CD4-positive, CD25-positive, alpha-beta regulatory T cell (primary cell): ENCODE data around the gene ANAPC7. TPM values are rescaled to one million over a fixed set of nuclear protein-coding genes. Genes with fewer than 3 reads are reported as not detected.
"Not testable (repeated sequence)": the region's sequence is repeated elsewhere in the genome, so short reads cannot be mapped to it uniquely, and the experiment has no call there.

ENCODE experiments used
- ATAC-seq, 2 donors: fragments of 150-1000 bp; cut with Tn5 transposase; one replicate each; pipeline ENCODE4 v1.10.0; 2021; ENCODE audit warnings: low read depth in 2 of 2, moderate number of reproducible peaks in 2 of 2, moderate library complexity in 1 of 2
- DNase-seq, 3 donors: peaks; one replicate each; pipeline versions ENCODE4 v3.0.0 to v3.0.0-alpha.2; 2012 to 2022; ENCODE audit warnings: mixed read lengths in 1 of 3
- H3K27ac ChIP-seq: one replicate; pipeline ENCODE4 v1.7.0; 2013; ENCODE audit warnings: mild to moderate bottlenecking, low read length; ENCODE audit not compliant: insufficient read depth, poor library complexity, severe bottlenecking
- H3K27me3 ChIP-seq: one replicate; pipeline ENCODE4 v1.7.0; 2013; ENCODE audit warnings: low read length; ENCODE audit not compliant: control insufficient read depth, insufficient read depth
- H3K36me3 ChIP-seq: one replicate; pipeline ENCODE4 v1.7.0; 2013; ENCODE audit warnings: mild to moderate bottlenecking, low read length, moderate library complexity; ENCODE audit not compliant: control insufficient read depth, insufficient read depth
- H3K4me1 ChIP-seq: 2 replicates; pipeline ENCODE4 v1.7.0; 2013; ENCODE audit warnings: mild to moderate bottlenecking, low read length; ENCODE audit not compliant: insufficient read depth, control insufficient read depth, poor library complexity, severe bottlenecking
- H3K4me3 ChIP-seq: one replicate; pipeline ENCODE4 v1.7.0; 2013; ENCODE audit warnings: low read depth, mild to moderate bottlenecking, low read length, moderate library complexity
- H3K9me3 ChIP-seq, 2 experiments: 1 replicate in 1 of 2; 2 replicates in 1 of 2; pipeline ENCODE4 v1.7.0; 2013; ENCODE audit warnings: low read length in 2 of 2, mild to moderate bottlenecking in 1 of 2, moderate library complexity in 1 of 2; ENCODE audit not compliant: control insufficient read depth in 2 of 2
- H3K27ac Mint-ChIP-seq, 3 donors: one replicate each; pipeline ENCODE4 v1.8.0; 2020 to 2022; ENCODE audit warnings: mild to moderate bottlenecking in 3 of 3, mixed read lengths in 3 of 3, moderate library complexity in 2 of 3
- H3K27me3 Mint-ChIP-seq: one replicate; pipeline ENCODE4 v1.8.0; 2022; ENCODE audit warnings: mild to moderate bottlenecking, mixed read lengths
- H3K36me3 Mint-ChIP-seq: one replicate; pipeline ENCODE4 v1.8.0; 2020; ENCODE audit warnings: mixed read lengths
- H3K4me1 Mint-ChIP-seq, 4 donors: one replicate each; pipeline ENCODE4 v1.8.0; 2020 to 2022; ENCODE audit warnings: mixed read lengths in 4 of 4, mild to moderate bottlenecking in 1 of 4
- H3K4me3 Mint-ChIP-seq, 4 donors: one replicate each; pipeline ENCODE4 v1.8.0; 2020 to 2022; ENCODE audit warnings: mild to moderate bottlenecking in 4 of 4, mixed read lengths in 4 of 4, moderate library complexity in 3 of 4
- H3K9me3 Mint-ChIP-seq, 7 donors: one replicate each; pipeline ENCODE4 v1.8.0; 2020 to 2022; ENCODE audit warnings: mixed read lengths in 7 of 7, mild to moderate bottlenecking in 3 of 7, moderate library complexity in 2 of 7
- polyA plus RNA-seq, 4 donors: library from polyadenylated mRNA; unstranded; fragments of 300-500 nt; fragmentation: Illumina TruSeq; gene quantifications; one replicate each; pipeline ENCODE4 v1.2.3, GENCODE V29; 2021
- total RNA-seq: library from RNA; stranded (reverse); gene quantifications from one replicate; pipeline ENCODE4 v1.2.3, GENCODE V29; 2022

ANAPC7 gene
- total and polyA plus RNA-seq, 5 donors from 2014 or later: 25.3 to 38.4 (median 26.5) TPM

DNA sequence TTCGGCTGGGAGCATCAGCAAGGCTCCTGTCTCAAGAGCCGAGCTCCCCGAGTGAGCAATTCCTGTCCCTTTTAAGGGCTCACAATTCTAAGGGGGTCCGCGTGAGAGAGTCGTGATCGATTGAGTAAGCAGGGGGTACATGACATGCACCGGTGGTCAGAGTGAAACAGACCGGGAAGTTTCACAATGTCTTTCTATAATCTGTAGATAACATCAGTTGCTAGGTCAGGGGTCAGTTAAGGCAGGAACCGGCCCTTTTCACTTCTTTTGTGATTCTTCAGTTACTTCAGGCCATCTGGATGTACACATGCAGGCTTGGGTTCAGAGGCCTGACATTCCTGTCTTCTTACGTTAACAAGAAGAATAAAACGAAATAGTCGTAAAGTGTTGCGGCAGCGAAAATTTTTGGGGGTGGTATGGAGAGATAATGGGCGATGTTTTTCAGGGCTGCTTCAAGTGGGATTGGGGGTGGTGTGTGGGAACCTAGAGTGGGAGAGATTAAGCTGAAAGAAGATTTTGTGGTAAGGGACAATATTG is 1.7 kb upstream of the ANAPC7 start:
- not testable (repeated sequence) for ATAC-seq, H3K27me3 ChIP-seq, H3K9me3 ChIP-seq, H3K27me3 Mint-ChIP-seq, H3K27ac Mint-ChIP-seq, H3K27ac ChIP-seq, H3K4me3 Mint-ChIP-seq, H3K4me3 ChIP-seq, DNase-seq, H3K36me3 Mint-ChIP-seq, H3K9me3 Mint-ChIP-seq, H3K36me3 ChIP-seq
- H3K4me1 ChIP-seq: peaks cover 27% of the 10 kb centered on the region
- H3K4me1 Mint-ChIP-seq: peaks cover 5 to 37% (median 19%) of the 10 kb centered on the region in 4 donors

DNA sequence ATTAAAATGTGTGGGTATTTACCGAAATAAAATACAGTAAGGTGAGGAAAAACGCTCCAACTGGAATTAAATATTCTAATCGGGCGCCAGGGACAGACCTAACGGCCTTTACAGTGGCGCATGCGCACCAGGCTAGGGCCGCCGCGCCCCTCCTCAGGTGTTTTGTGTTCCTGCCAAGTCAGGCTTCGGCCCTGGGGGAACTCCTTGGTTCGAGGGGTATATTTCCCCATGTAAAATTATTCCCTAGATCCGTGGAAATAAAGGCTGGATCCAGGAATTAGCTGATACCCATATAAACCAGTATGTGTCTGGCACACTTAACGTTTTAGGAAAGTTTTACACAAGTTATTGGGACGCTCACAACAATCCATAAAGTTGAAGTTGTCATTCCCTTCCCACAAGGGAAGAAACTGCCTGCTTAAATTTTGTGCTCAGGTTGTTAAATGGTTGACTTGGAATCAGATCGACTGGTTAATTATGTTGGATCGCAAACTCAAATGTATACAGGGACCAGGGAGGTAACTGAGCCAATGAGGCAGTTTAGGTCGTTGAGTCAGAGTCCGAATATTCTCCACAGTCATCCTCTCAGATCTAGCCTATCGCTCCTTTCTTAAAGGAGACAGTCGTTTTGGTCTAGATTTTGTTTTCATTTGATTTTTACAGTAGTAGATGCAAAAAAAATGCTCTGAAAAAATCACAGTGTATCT is 621 bp upstream of the ANAPC7 start:
- Mint-ChIP-seq H3K9me3 (no peaks in the 10 kb centered on the region), H3K4me1 (peaks cover 8 to 47% (median 24%) of the 10 kb centered on the region in 4 donors), H3K27ac (peak overlapping the region; percentile 99 to 100 (median 99)), H3K27me3 (peaks cover 7% of the 10 kb centered on the region), H3K36me3 (peaks cover 13% of the 10 kb centered on the region), H3K4me3 (peak overlapping the region in 3 of 4 donors; percentile 97 to 100 (median 99))
- Histone ChIP-seq H3K4me1 (peaks cover 27% of the 10 kb centered on the region), H3K36me3 (peaks cover 6% of the 10 kb centered on the region), H3K4me3 (peak overlapping the region; percentile 100), H3K27ac (peak overlapping the region; percentile 88), H3K9me3 (no peaks in the 10 kb centered on the region), H3K27me3 (no peaks in the 10 kb centered on the region)
- DNase-seq: peak; percentile 72 to 86 (median 84)
- peak; percentile 54 to 56 for ATAC-seq

DNA sequence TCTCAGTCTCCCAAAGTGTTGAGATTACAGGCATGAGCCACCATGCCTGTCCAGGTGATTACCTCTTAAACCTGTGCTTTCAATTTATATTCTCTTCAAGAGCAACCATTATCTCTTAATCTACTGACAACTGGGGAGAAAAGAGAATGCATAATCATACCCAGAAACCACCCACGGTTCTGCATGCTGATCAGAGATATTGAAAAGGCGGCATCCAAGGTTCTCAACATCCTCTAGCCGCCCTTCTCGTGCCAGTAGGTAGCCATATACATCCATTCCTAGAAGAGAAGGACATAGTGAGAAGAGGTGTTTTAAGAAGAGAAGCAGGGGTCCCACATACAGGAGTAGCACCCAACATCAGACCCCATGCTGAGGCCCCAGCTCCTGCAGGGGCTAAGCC is 20.8 kb downstream of the ANAPC7 start:
- H3K27ac Mint-ChIP-seq: peak overlapping the region in 2 of 3 donors; percentile 23 to 41
- ATAC-seq: peak; percentile 38 to 45
- no peak overlapping the region for H3K4me3 Mint-ChIP-seq
- H3K27me3 Mint-ChIP-seq: no peaks in the 10 kb centered on the region
- no peaks in the 10 kb centered on the region for H3K4me1 ChIP-seq
- no peaks in the 10 kb centered on the region for H3K9me3 Mint-ChIP-seq
- H3K27ac ChIP-seq: no peak overlapping the region
- H3K4me3 ChIP-seq: no peak overlapping the region
- no peaks in the 10 kb centered on the region for H3K9me3 ChIP-seq
- peaks cover 37% of the 10 kb centered on the region for H3K36me3 Mint-ChIP-seq
- peaks cover 0 to 23% (median 16%) of the 10 kb centered on the region in 4 donors for H3K4me1 Mint-ChIP-seq
- H3K36me3 ChIP-seq: peaks cover 77% of the 10 kb centered on the region
- peak in 1 of 3 donors; percentile 51 for DNase-seq
- no peaks in the 10 kb centered on the region for H3K27me3 ChIP-seq

DNA sequence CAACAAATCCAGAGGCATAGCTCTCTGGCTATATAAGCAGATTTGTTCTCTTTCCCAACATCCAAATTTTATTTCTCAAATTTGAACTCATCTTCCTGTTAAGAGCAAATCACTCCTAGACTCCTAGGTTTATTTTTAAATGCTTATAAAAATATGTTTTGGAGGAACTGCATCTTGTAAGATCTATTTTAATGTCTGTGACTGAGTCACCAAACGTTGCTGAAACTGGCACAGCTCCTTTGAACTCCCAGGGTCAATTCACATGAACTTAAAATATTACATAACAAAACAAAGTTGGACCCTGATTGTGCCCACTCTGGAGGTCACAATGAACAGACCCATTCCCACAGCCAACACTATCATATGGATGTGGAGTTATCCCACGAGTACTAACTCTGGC is 23.9 kb downstream of the ANAPC7 start:
- peak overlapping the region in 1 of 3 donors; percentile 67 for H3K27ac Mint-ChIP-seq
- peaks cover 0 to 25% (median 14%) of the 10 kb centered on the region in 4 donors for H3K4me1 Mint-ChIP-seq
- peaks cover 76% of the 10 kb centered on the region for H3K36me3 ChIP-seq
- H3K27ac ChIP-seq: no peak overlapping the region
- H3K9me3 Mint-ChIP-seq: no peaks in the 10 kb centered on the region
- H3K9me3 ChIP-seq: no peaks in the 10 kb centered on the region
- no peaks in the 10 kb centered on the region for H3K4me1 ChIP-seq
- DNase-seq (no peak), ATAC-seq (no peak)
- peaks cover 42% of the 10 kb centered on the region for H3K36me3 Mint-ChIP-seq
- H3K27me3 Mint-ChIP-seq: no peaks in the 10 kb centered on the region
- no peak overlapping the region for H3K4me3 ChIP-seq
- no peaks in the 10 kb centered on the region for H3K27me3 ChIP-seq
- H3K4me3 Mint-ChIP-seq: no peak overlapping the region

DNA sequence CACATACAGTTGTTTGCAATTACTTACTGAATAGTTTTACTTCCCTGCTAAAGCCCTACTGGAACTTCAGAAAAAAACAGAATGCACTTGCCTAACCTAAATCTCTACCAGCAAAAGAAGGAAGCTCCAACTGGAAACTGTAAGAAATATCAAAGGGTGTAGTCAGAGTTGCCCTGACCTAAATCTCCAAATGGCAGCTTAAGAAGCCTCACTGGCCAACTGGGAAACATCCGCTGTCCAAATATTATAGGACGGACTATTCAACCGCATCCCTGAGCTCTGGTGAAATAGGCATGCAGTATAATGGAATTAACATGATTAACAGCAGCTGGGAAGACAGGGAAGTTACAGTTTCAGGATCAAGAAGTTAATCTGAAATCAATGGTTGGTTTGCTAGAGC is 24.3 kb downstream of the ANAPC7 start:
- Mint-ChIP-seq H3K4me3 (no peak overlapping the region), H3K9me3 (no peaks in the 10 kb centered on the region), H3K27me3 (no peaks in the 10 kb centered on the region), H3K36me3 (peaks cover 44% of the 10 kb centered on the region), H3K27ac (no peak overlapping the region), H3K4me1 (peaks cover 0 to 20% (median 11%) of the 10 kb centered on the region in 4 donors)
- no peak overlapping the region for H3K4me3 ChIP-seq
- H3K36me3 ChIP-seq: peaks cover 78% of the 10 kb centered on the region
- DNase-seq: no peak
- no peaks in the 10 kb centered on the region for H3K9me3 ChIP-seq
- H3K27me3 ChIP-seq: no peaks in the 10 kb centered on the region
- no peaks in the 10 kb centered on the region for H3K4me1 ChIP-seq
- no peak for ATAC-seq
- H3K27ac ChIP-seq: no peak overlapping the region

DNA sequence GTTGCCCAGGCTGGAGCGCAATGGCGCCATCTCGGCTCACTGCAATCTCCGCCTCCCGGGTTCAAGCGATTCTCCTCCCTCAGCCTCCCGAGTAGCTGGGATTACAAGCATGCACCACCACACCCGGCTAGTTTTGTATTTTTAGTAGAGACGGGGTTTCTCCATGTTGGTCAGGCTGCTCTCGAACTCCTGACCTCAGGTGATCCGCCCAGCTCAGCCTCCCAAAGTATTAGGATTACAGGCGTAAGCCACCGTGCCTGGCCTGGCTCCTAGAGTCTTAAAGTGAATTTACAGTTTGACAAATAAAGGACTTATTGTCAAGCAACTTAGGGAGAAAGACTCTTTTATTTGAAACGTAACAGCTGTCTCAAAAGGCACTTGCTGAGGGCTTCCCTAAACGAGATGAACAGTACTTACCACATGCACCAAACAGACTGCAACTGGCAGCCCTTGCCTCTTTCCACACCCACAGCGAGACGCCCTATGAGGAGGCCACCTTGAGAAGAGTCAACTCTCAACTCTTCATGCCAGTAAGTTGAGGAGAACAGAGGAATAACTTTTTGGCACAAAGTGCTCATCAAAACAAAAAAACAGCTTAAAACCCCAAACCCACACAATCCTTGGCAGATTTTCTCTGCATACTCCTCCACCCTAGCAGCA is 25.2 kb downstream of the ANAPC7 start:
- peaks cover 87% of the 10 kb centered on the region for H3K36me3 ChIP-seq

DNA sequence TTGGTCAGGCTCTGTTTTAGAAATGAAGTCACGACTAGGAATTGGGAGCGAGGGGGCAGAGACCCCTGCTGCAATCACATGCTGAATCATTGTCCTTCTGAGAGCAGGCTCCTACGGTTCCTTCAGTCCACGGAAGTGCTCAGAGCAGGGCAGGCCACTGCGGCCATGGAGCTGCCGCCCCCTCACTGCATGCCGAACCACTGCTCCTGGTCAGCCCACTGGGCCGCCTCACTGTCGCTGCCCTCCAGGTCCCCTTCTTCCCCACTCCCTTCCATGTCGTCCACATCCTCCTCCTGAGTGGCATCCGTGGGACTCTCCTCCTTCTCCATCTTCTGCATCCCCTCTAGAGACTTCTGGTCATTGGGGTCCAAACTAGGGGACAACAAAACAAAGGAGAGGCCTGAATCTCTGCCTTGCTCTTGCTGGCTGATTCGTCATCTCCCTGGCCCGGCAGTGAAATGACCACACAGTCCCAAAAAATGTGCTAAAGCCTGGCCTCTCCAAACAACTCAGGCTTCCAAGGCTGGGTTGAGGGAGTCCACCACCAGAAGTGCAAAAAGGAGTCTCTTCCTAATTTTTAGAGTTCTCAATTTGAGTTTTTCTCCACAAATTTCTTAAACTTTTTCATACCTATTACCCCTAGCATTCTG is 29.4 kb downstream of the ANAPC7 start:
- H3K36me3 Mint-ChIP-seq: peaks cover 34% of the 10 kb centered on the region
- Histone ChIP-seq H3K9me3 (no peaks in the 10 kb centered on the region), H3K27ac (no peak overlapping the region), H3K4me3 (no peak overlapping the region), H3K36me3 (peaks cover 70% of the 10 kb centered on the region), H3K4me1 (no peaks in the 10 kb centered on the region), H3K27me3 (no peaks in the 10 kb centered on the region)
- H3K9me3 Mint-ChIP-seq: no peaks in the 10 kb centered on the region
- H3K4me1 Mint-ChIP-seq: peaks cover 0 to 6% (median 3%) of the 10 kb centered on the region in 4 donors
- no peak for ATAC-seq
- H3K27ac Mint-ChIP-seq: peak overlapping the region in 1 of 3 donors; percentile 48
- DNase-seq: no peak
- no peaks in the 10 kb centered on the region for H3K27me3 Mint-ChIP-seq
- H3K4me3 Mint-ChIP-seq: no peak overlapping the region

More for the DNA sequence above, 25.2 kb downstream of the ANAPC7 start:
- not testable (repeated sequence) for DNase-seq, H3K27me3 Mint-ChIP-seq, H3K4me3 ChIP-seq, H3K9me3 Mint-ChIP-seq, H3K27ac ChIP-seq, H3K4me1 ChIP-seq, ATAC-seq, H3K9me3 ChIP-seq, H3K4me3 Mint-ChIP-seq, H3K27me3 ChIP-seq
- Mint-ChIP-seq H3K36me3 (peaks cover 46% of the 10 kb centered on the region), H3K27ac (peak overlapping the region in 1 of 3 donors; percentile 23), H3K4me1 (peaks cover 0 to 20% (median 11%) of the 10 kb centered on the region in 4 donors)
